Esophagus (tissue), 2 donors: ENCODE data around the gene EPHX1. TPM values are rescaled to one million over a fixed set of nuclear protein-coding genes. Genes with fewer than 3 reads are reported as not detected.
"Not testable (repeated sequence)": the region's sequence is repeated elsewhere in the genome, so short reads cannot be mapped to it uniquely, and the experiment has no call there.

Experiments
- H3K27ac ChIP-seq, 2 donors: one replicate each; pipeline ENCODE4 v1.5.1; 2013; ENCODE audit warnings: low read depth in 2 of 2, mild to moderate bottlenecking in 2 of 2, inconsistent platforms in 1 of 2, low read length in 1 of 2, moderate library complexity in 1 of 2
- H3K27me3 ChIP-seq, 2 donors: one replicate each; pipeline ENCODE4 v1.6.1; 2013; ENCODE audit warnings: low read length in 2 of 2, control low read depth in 1 of 2, mild to moderate bottlenecking in 1 of 2; ENCODE audit not compliant: insufficient read depth in 2 of 2, control insufficient read depth in 1 of 2
- H3K36me3 ChIP-seq, 2 donors: one replicate each; pipeline ENCODE4 v1.6.1; 2013; ENCODE audit warnings: low read length in 1 of 2; ENCODE audit not compliant: control insufficient read depth in 2 of 2, insufficient read depth in 2 of 2
- H3K4me1 ChIP-seq, 2 donors: one replicate each; pipeline ENCODE4 v1.6.1; 2013; ENCODE audit warnings: low read length in 1 of 2; ENCODE audit not compliant: control insufficient read depth in 2 of 2, insufficient read depth in 2 of 2
- H3K4me3 ChIP-seq, 2 donors: one replicate each; pipeline ENCODE4 v1.5.1; 2013; ENCODE audit warnings: low read length in 2 of 2, mild to moderate bottlenecking in 2 of 2, low read depth in 1 of 2, moderate library complexity in 1 of 2
- H3K9me3 ChIP-seq, 2 donors: one replicate each; pipeline ENCODE4 v1.6.1; 2013; ENCODE audit warnings: mild to moderate bottlenecking in 2 of 2, low read depth in 1 of 2, low read length in 1 of 2, moderate library complexity in 1 of 2; ENCODE audit not compliant: control insufficient read depth in 2 of 2, insufficient read depth in 1 of 2
- WGBS, 2 donors: extraction: QIAGEN DNeasy Blood & Tissue Kit; methylation state at CpG; one replicate each; pipeline ENCODE4 v1.1.7; 2013; 5-methylcytosine and 5-hydroxymethylcytosine counted together
- polyA plus RNA-seq, 2 donors: library from polyadenylated mRNA; stranded (reverse); fragments of 200-250 nt; gene quantifications; one replicate each; pipeline ENCODE4 v1.2.3, GENCODE V29; 2013
- donor health status: healthy with polysubstance abuse.
- donor health status: Bipolar disorder and iron deficiency.

Gene EPHX1
- polyA plus RNA-seq, 2 donors, result 62.5 to 90.7 TPM

GRCh38 chr1:225776294-225776693, 33.6 kb upstream of the EPHX1 start:
- Histone ChIP-seq H3K36me3 (no peaks in the 10 kb centered on the region), H3K9me3 (no peaks in the 10 kb centered on the region), H3K27ac (no peak overlapping the region), H3K4me3 (no peak overlapping the region), H3K4me1 (peaks cover 0 to 2% of the 10 kb centered on the region in 2 donors), H3K27me3 (no peaks in the 10 kb centered on the region)
- 95 to 98% methylated on average over 4 of the region's 4 CpGs for WGBS, 2 donors

- Histone ChIP-seq H3K36me3 (no peaks in the 10 kb centered on the region), H3K27me3 (no peaks in the 10 kb centered on the region), H3K4me3 (peak overlapping the region; percentile 42 to 76), H3K27ac (peak overlapping the region; percentile 76 to 87), H3K9me3 (no peaks in the 10 kb centered on the region), H3K4me1 (peaks cover 0 to 2% of the 10 kb centered on the region in 2 donors)
- WGBS, 2 donors, result 7 to 13% methylated on average over 18 of the region's 18 CpGs
These were observed 32.8 kb upstream of the EPHX1 start for GRCh38 chr1:225777058-225777582.

- peak within 1 kb of the TSS; percentile 76 to 82 for H3K4me3 ChIP-seq
- no peaks in the 10 kb centered on the region for H3K36me3 ChIP-seq
- peak within 1 kb of the TSS; percentile 97 to 98 for H3K27ac ChIP-seq
- H3K9me3 ChIP-seq, result no peaks in the 10 kb centered on the region
- no peaks in the 10 kb centered on the region for H3K27me3 ChIP-seq
- peaks cover 0 to 2% of the 10 kb centered on the region in 2 donors for H3K4me1 ChIP-seq
- WGBS, 2 donors, result 0% methylated on average over 41 to 46 of the region's 46 CpGs
These were observed 32.2 kb upstream of the EPHX1 start, which contains the start of gene SRP9 for GRCh38 chr1:225777583-225778336. TSS of gene SRP9 (plus strand) at chr1:225777826. CDS start at chr1:225777941, 115 bp downstream.

- no peaks in the 10 kb centered on the region for H3K36me3 ChIP-seq
- no peaks in the 10 kb centered on the region for H3K9me3 ChIP-seq
- H3K27me3 ChIP-seq, result no peaks in the 10 kb centered on the region
- H3K4me1 ChIP-seq, result peaks cover 0 to 2% of the 10 kb centered on the region in 2 donors
- 0% methylated on average over 3 of the region's 3 CpGs for WGBS, 2 donors
- peak overlapping the region; percentile 97 to 98 for H3K27ac ChIP-seq
- H3K4me3 ChIP-seq, result peak overlapping the region; percentile 76 to 82
These were observed 31.6 kb upstream of the EPHX1 start for GRCh38 chr1:225778337-225778669.

GRCh38 chr1:225779165-225779564, 30.8 kb upstream of the EPHX1 start:
- WGBS, 2 donors, result 40 to 41% methylated on average over 13 of the region's 13 CpGs
- Histone ChIP-seq H3K27ac (peak overlapping the region in 1 of 2 donors; percentile 30), H3K4me3 (peak overlapping the region in 1 of 2 donors; percentile 76)
- not testable (repeated sequence) for H3K4me1 ChIP-seq, H3K9me3 ChIP-seq, H3K36me3 ChIP-seq, H3K27me3 ChIP-seq

GRCh38 chr1:225780134-225780533, 29.8 kb upstream of the EPHX1 start:
- Histone ChIP-seq H3K9me3 (no peaks in the 10 kb centered on the region), H3K36me3 (no peaks in the 10 kb centered on the region), H3K4me1 (peaks cover 0 to 2% of the 10 kb centered on the region in 2 donors), H3K4me3 (no peak overlapping the region), H3K27me3 (no peaks in the 10 kb centered on the region), H3K27ac (no peak overlapping the region)
- WGBS, 2 donors, result 83 to 92% methylated on average over 5 of the region's 5 CpGs

GRCh38 chr1:225780630-225781029, 29.3 kb upstream of the EPHX1 start:
- H3K4me3 ChIP-seq, result no peak overlapping the region
- H3K27me3 ChIP-seq, result no peaks in the 10 kb centered on the region
- no peaks in the 10 kb centered on the region for H3K9me3 ChIP-seq
- no peak overlapping the region for H3K27ac ChIP-seq
- peaks cover 0 to 2% of the 10 kb centered on the region in 2 donors for H3K4me1 ChIP-seq
- 93 to 97% methylated on average over 1 of the region's 1 CpG for WGBS, 2 donors
- H3K36me3 ChIP-seq, result no peaks in the 10 kb centered on the region

- H3K27me3 ChIP-seq, H3K4me3 ChIP-seq, H3K9me3 ChIP-seq, H3K27ac ChIP-seq, H3K4me1 ChIP-seq, H3K36me3 ChIP-seq: not testable (repeated sequence)
- 82 to 88% methylated on average over 1 to 3 of the region's 3 CpGs for WGBS, 2 donors
These were observed 20.8 kb upstream of the EPHX1 start for GRCh38 chr1:225789142-225789541.

GRCh38 chr1:225794954-225795353, 15.0 kb upstream of the EPHX1 start:
- Histone ChIP-seq H3K4me1 (no peaks in the 10 kb centered on the region), H3K27ac (no peak overlapping the region), H3K36me3 (peaks cover 0 to 4% of the 10 kb centered on the region in 2 donors), H3K27me3 (no peaks in the 10 kb centered on the region), H3K4me3 (no peak overlapping the region), H3K9me3 (no peaks in the 10 kb centered on the region)
- 92 to 94% methylated on average over 4 of the region's 4 CpGs for WGBS, 2 donors

- WGBS, 2 donors, result 94 to 98% methylated on average over 18 of the region's 18 CpGs
- H3K9me3 ChIP-seq, H3K4me3 ChIP-seq, H3K27ac ChIP-seq, H3K27me3 ChIP-seq, H3K36me3 ChIP-seq, H3K4me1 ChIP-seq: not testable (repeated sequence)
These were observed 13.8 kb upstream of the EPHX1 start for GRCh38 chr1:225796097-225796496.
